H9 (cell line): Measurements from ENCODE around the gene PWWP2B. TPM values are rescaled to one million over a fixed set of nuclear protein-coding genes. Genes with fewer than 3 reads are reported as not detected.

Experiments used
- DNase-seq: peaks from one replicate; pipeline ENCODE4 v3.0.0-alpha.2; 2017
- H2AFZ ChIP-seq: one replicate; pipeline ENCODE4 v1.6.1; 2013; ENCODE audit warnings: mild to moderate bottlenecking, low read length, control low read depth, moderate library complexity
- H2AK5ac ChIP-seq: 2 replicates; pipeline ENCODE4 v1.6.1; 2013; ENCODE audit warnings: low read length, control low read depth, mixed read lengths; ENCODE audit not compliant: insufficient read length
- H2BK120ac ChIP-seq: one replicate; pipeline ENCODE4 v1.6.1; 2013; ENCODE audit warnings: low read depth, mild to moderate bottlenecking, low read length, control low read depth, inconsistent platforms; ENCODE audit not compliant: poor library complexity, severe bottlenecking
- H2BK12ac ChIP-seq: 2 replicates; pipeline ENCODE4 v1.6.1; 2013; ENCODE audit warnings: low read length, control low read depth, mixed read lengths, low read depth; ENCODE audit not compliant: insufficient read length
- H2BK15ac ChIP-seq: 2 replicates; pipeline ENCODE4 v1.6.1; 2013; ENCODE audit warnings: low read depth, low read length, control low read depth
- H2BK20ac ChIP-seq: one replicate; pipeline ENCODE4 v1.6.1; 2013; ENCODE audit warnings: low read depth, mild to moderate bottlenecking, low read length, control low read depth, inconsistent platforms; ENCODE audit not compliant: poor library complexity, severe bottlenecking
- H2BK5ac ChIP-seq: 2 replicates; pipeline ENCODE4 v1.6.1; 2013; ENCODE audit warnings: low read length, control low read depth, mixed read lengths; ENCODE audit not compliant: insufficient read length
- H3K14ac ChIP-seq: 2 replicates; pipeline ENCODE4 v1.6.1; 2013; ENCODE audit warnings: low read length, control low read depth; ENCODE audit not compliant: insufficient read depth
- H3K18ac ChIP-seq: 2 replicates; pipeline ENCODE4 v1.6.1; 2013; ENCODE audit warnings: low read depth, mild to moderate bottlenecking, mixed read lengths, low read length, control low read depth; ENCODE audit not compliant: insufficient read length
- H3K23ac ChIP-seq: 2 replicates; pipeline ENCODE4 v1.6.1; 2013; ENCODE audit warnings: low read length, control low read depth, mixed read lengths, low read depth; ENCODE audit not compliant: insufficient read length
- H3K23me2 ChIP-seq: 2 replicates; pipeline ENCODE4 v1.6.1; 2013; ENCODE audit warnings: low read depth, mild to moderate bottlenecking, mixed read lengths, low read length, control low read depth; ENCODE audit not compliant: insufficient read length, poor library complexity, severe bottlenecking
- H3K27ac ChIP-seq: 2 replicates; pipeline ENCODE4 v1.5.1; 2013; ENCODE audit warnings: low read length, control low read depth, mixed read lengths, low read depth; ENCODE audit not compliant: insufficient read length
- H3K27me3 ChIP-seq: 2 replicates; pipeline ENCODE4 v1.6.1; 2013; ENCODE audit warnings: low read length, control low read depth, inconsistent platforms; ENCODE audit not compliant: insufficient read depth
- H3K4ac ChIP-seq: 2 replicates; pipeline ENCODE4 v1.6.1; 2013; ENCODE audit warnings: low read depth, mild to moderate bottlenecking, control low read depth, inconsistent platforms, low read length, moderate library complexity
- H3K4me1 ChIP-seq: 2 replicates; pipeline ENCODE4 v1.6.1; 2013; ENCODE audit warnings: low read length, control low read depth, inconsistent platforms; ENCODE audit not compliant: insufficient read depth
- H3K4me2 ChIP-seq: 2 replicates; pipeline ENCODE4 v1.6.1; 2013; ENCODE audit warnings: low read length, control low read depth, mixed read lengths; ENCODE audit not compliant: insufficient read length, insufficient read depth
- H3K56ac ChIP-seq: 2 replicates; pipeline ENCODE4 v1.6.1; 2013; ENCODE audit warnings: low read depth, mild to moderate bottlenecking, mixed read lengths, low read length, control low read depth; ENCODE audit not compliant: insufficient read length
- H3K79me1 ChIP-seq: 2 replicates; pipeline ENCODE4 v1.6.1; 2013; ENCODE audit warnings: low read depth, mild to moderate bottlenecking, moderate library complexity, low read length, control low read depth, inconsistent platforms; ENCODE audit not compliant: insufficient read depth, poor library complexity, severe bottlenecking
- H3K79me2 ChIP-seq: 2 replicates; pipeline ENCODE4 v1.6.1; 2013; ENCODE audit warnings: low read length, control low read depth, inconsistent platforms; ENCODE audit not compliant: insufficient read depth
- H3K9ac ChIP-seq: 2 replicates; pipeline ENCODE4 v1.6.1; 2013; ENCODE audit warnings: low read length, control low read depth, mixed read lengths; ENCODE audit not compliant: insufficient read length; ENCODE audit errors: extremely low read depth
- H3K9me3 ChIP-seq: one replicate; pipeline ENCODE4 v1.6.1; 2013; ENCODE audit warnings: low read depth, low read length, inconsistent platforms; ENCODE audit not compliant: control insufficient read depth
- H3T11ph ChIP-seq: one replicate; pipeline ENCODE4 v1.6.1; 2013; ENCODE audit warnings: mild to moderate bottlenecking, low read length, control low read depth, inconsistent platforms
- H4K20me1 ChIP-seq: one replicate; pipeline ENCODE4 v1.6.1; 2013; ENCODE audit not compliant: control insufficient read depth, insufficient read length, insufficient read depth
- H4K5ac ChIP-seq: 2 replicates; pipeline ENCODE4 v1.6.1; 2013; ENCODE audit warnings: low read depth, mild to moderate bottlenecking, mixed read lengths, low read length, control low read depth; ENCODE audit not compliant: insufficient read length
- H4K8ac ChIP-seq: replicated peaks from 2 replicates; pipeline ENCODE4 v1.6.1; 2013; ENCODE audit warnings: low read length, control low read depth, mixed read lengths, low read depth; ENCODE audit not compliant: insufficient read length
- H4K91ac ChIP-seq: 2 replicates; pipeline ENCODE4 v1.6.1; 2013; ENCODE audit warnings: low read depth, mild to moderate bottlenecking, moderate library complexity, mixed read lengths, low read length, control low read depth; ENCODE audit not compliant: insufficient read length
- H3K27ac Mint-ChIP-seq, 3 experiments: 2 replicates in 2 of 3; 3 replicates in 1 of 3; pipeline ENCODE4 v1.8.0; 2020 to 2021; ENCODE audit warnings: mixed read lengths in 3 of 3, mild to moderate bottlenecking in 1 of 3, moderate library complexity in 1 of 3
- H3K27me3 Mint-ChIP-seq: 2 replicates; pipeline ENCODE4 v1.8.0; 2021; ENCODE audit warnings: low read depth, mild to moderate bottlenecking, moderate library complexity, mixed read lengths
- H3K36me3 Mint-ChIP-seq, 3 experiments: 2 replicates in 2 of 3; 3 replicates in 1 of 3; pipeline ENCODE4 v1.8.0; 2020 to 2021; ENCODE audit warnings: low read depth in 3 of 3, mixed read lengths in 3 of 3; ENCODE audit not compliant: insufficient read depth in 1 of 3
- H3K4me1 Mint-ChIP-seq, 2 experiments: 2 replicates each; pipeline ENCODE4 v1.8.0; 2020; ENCODE audit warnings: mixed read lengths in 2 of 2
- H3K4me3 Mint-ChIP-seq, 2 experiments: 2 replicates in 1 of 2; 3 replicates in 1 of 2; pipeline ENCODE4 v1.8.0; 2020 to 2021; ENCODE audit warnings: mild to moderate bottlenecking in 2 of 2, mixed read lengths in 2 of 2, moderate library complexity in 1 of 2
- H3K9me3 Mint-ChIP-seq, 2 experiments: 2 replicates in 1 of 2; 3 replicates in 1 of 2; pipeline ENCODE4 v1.8.0; 2020; ENCODE audit warnings: mild to moderate bottlenecking in 2 of 2, mixed read lengths in 2 of 2, moderate library complexity in 1 of 2
- CTCF ChIP-seq: fragments of 200-600 bp; sonication (generic); conservative IDR thresholded peaks from 3 replicates; pipeline ENCODE4 v1.8.0; 2021; ENCODE audit warnings: antibody characterized with exemption, mild to moderate bottlenecking
- WGBS: extraction: QIAGEN DNeasy Blood & Tissue Kit; methylation state at CpG from one replicate; pipeline ENCODE4 v1.1.7; 2013; ENCODE audit warnings: missing lambda C conversion rate, low lambda C conversion rate, mixed read lengths; ENCODE audit not compliant: insufficient read length; ENCODE audit errors: extremely low coverage; 5-methylcytosine and 5-hydroxymethylcytosine counted together
- total RNA-seq: library from RNA; stranded (reverse); gene quantifications from 2 replicates; pipeline ENCODE4 v1.2.1, GENCODE V29; 2021

Gene PWWP2B
- total RNA-seq, 1 experiment from 2014 or later = 10.0 TPM

GRCh38 chr10:132363921-132364593, 32.9 kb upstream of the PWWP2B start:
- H3K14ac ChIP-seq = no peak overlapping the region

More at GRCh38 chr10:132363921-132364593, 32.9 kb upstream of the PWWP2B start:
- Histone ChIP-seq H3K9ac (no peak overlapping the region), H2AK5ac (no peak overlapping the region), H3K18ac (no peak overlapping the region), H3K9me3 (no peaks in the 10 kb centered on the region), H2BK5ac (no peak overlapping the region), H2BK12ac (no peak overlapping the region), H3K4me2 (no peak overlapping the region), H2BK120ac (no peak overlapping the region), H2BK20ac (no peak overlapping the region), H3K79me2 (no peaks in the 10 kb centered on the region), H4K20me1 (no peaks in the 10 kb centered on the region), H3K27me3 (no peaks in the 10 kb centered on the region), H3K4me1 (no peaks in the 10 kb centered on the region), H3K56ac (no peak overlapping the region), H3T11ph (no peak overlapping the region), H2BK15ac (no peak overlapping the region), H3K27ac (no peak overlapping the region), H4K5ac (no peak overlapping the region), H2AFZ (no peak overlapping the region), H3K79me1 (no peaks in the 10 kb centered on the region), H4K91ac (no peak overlapping the region), H3K23ac (no peak overlapping the region), H4K8ac (no peak overlapping the region), H3K23me2 (no peaks in the 10 kb centered on the region), H3K4ac (no peak overlapping the region)
- Mint-ChIP-seq H3K27ac (no peak overlapping the region; a peak in 1 of 7 replicates), H3K27me3 (peaks cover 3% of the 10 kb centered on the region), H3K9me3 (peaks cover 3 to 4% of the 10 kb centered on the region in 2 experiments; a peak in 3 of 5 replicates), H3K36me3 (no peaks in the 10 kb centered on the region; a peak in 1 of 7 replicates), H3K4me1 (peaks cover 6 to 7% of the 10 kb centered on the region in 2 experiments), H3K4me3 (no peak overlapping the region)
- peak; percentile 88 for DNase-seq
- TF ChIP-seq CTCF = no peak
- WGBS = 100% methylated on average over 6 of the region's 16 CpGs
